C1 segment of cervical spinal cord (tissue), 14 donors: Measurements from ENCODE around the gene TMEM92.
"Not testable (repeated sequence)": the region's sequence is repeated elsewhere in the genome, so short reads cannot be mapped to it uniquely, and the experiment has no call there.

Experiments
- DNase-seq, 14 donors: peaks; one replicate each; lab custom pipeline; 2025; lab: John Stamatoyannopoulos, UW

The TMEM92 gene

DNA sequence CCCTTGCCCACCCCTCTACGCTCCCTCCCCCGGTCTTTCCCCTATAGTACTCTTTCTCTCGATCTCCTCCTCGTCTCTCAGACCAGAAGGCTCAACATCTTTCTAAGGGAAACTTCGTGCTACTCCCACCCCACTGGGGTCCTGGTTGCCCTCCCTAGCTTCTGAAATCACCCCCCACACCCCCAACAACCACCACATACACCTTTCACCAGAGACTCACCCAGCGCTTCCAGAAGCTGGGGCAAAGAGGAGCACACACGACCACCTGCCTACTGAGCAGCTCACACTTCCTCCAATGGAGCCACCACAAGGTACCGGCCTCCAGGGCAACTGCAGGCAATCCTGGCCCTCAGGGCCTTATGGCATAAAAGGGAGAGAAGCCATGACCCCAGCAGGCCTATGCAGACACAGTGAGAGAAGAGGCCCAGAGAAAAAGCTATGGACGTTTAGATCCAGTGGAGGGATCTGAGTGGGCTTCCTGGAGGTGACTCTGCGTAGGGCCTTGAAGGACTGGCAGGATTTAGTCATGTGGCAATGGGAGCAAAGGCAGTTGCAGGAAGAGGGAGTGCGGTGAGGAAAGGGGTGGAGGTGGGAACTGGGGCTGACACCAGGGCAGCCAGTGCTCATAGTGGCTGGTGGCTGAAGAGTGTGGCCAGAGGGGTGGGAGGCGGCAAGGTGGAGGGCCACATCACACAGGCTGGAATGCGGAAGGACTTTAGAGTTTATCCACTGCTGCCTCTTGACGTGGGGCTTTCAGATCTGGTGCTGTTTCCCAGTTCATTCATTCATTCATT is 12.1 kb upstream of the TMEM92 start:
- DNase-seq: no peak

DNA sequence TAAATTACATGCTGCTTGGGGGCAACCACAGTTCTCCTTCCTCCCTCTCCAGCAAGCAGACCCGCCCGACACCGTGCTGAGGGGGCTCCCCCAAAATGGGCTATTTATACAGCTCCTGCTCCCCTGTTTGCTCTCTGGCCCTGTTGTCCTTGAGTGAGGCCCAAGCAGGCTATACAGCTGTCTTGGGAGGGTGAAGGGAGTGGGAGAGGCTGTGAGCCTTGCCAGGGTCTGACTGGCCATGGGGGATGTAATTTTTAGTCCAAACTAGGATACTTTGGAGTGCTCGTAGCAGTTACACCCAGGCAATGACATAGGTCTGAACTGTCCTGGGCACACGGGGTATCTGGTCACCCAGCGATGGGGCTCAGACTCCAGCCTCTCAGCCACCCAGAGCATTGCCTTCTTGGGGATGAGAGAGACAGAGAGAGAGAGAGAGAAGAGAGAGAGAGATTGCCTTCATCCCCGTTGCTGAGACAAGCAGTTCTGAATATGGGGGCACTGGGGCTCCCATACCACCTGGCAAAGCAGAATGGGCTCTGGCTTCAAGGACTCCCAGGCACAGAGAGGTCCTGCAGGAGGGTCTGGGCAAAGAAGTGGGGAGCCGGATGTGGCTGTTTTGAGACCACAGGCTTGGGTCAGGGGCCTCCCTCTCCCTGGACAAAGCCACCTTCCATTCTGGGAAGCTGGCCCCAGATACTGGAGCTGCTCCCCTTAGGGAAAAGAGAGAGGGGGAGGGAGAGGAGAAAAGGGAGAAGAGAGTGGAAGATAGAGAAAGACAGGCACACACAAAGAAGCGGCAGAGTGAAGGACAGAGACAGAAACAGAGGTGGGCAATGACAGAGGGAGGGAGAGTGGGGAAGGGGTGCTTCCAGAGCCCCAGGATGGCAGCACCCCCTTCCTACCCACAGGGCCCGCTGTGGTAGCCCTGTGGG is 10.7 kb upstream of the TMEM92 start:
- DNase-seq: no peak

DNA sequence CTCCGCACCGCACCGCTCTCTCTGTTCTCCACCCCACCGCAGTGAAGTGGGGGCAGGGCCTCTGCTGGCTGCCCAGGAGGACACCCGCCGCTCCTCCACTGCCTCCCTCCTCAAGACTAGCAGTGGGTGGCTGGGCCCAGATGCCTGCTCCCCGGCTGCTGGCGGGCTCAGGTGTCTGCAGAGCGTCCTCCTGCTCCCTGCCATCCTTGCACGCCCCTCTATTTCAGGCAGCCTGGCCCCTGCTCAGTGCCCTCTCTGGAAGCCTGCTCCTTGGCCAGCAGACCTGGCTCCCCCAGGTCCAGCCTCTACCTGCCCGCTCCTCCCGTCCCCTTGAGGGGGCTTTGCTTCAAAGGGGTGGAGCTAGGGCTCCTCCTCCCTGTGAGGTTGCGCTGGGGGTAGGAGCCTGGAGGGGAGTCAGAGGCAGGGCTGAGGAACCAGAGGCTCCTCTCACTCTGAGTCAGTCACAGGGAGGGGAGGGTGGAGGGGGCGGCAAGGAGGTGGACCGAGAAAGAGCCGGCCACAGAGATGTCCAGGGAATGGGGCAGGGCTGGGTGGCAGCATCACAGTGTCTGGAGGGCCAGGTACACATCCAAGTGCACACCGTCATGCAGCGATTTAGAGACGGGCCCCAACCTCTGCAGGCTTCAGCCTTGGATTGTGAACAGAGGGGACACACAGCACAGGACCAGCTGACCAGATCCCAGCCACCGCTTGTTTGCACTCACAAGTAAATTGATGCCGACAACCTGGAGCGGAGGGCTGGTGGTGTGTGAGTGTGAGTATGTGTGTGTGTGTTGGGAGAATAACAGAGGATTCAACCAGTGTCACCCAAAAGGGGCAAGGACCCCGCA is 9.8 kb upstream of the TMEM92 start:
- no peak for DNase-seq

DNA sequence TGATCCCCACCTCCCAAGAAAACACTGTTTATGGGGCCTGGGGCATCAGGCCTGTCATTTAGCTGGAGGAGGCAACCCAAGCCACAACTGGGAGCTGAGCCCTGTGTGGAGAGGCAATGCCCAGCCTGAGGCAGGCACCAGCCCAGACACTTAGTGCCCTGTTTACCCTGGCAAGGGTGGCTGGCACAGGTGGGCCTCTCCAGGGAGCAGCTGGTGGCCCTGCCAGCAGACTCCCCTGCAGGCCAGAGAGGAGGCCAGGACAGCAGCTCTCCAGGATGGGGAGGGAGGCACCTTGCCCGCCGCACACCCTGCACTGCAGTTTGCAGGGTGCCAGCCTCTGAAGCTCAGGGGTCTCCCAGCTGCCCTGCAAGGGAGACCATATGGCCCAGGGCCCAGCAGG is 9.1 kb upstream of the TMEM92 start:
- no peak for DNase-seq

DNA sequence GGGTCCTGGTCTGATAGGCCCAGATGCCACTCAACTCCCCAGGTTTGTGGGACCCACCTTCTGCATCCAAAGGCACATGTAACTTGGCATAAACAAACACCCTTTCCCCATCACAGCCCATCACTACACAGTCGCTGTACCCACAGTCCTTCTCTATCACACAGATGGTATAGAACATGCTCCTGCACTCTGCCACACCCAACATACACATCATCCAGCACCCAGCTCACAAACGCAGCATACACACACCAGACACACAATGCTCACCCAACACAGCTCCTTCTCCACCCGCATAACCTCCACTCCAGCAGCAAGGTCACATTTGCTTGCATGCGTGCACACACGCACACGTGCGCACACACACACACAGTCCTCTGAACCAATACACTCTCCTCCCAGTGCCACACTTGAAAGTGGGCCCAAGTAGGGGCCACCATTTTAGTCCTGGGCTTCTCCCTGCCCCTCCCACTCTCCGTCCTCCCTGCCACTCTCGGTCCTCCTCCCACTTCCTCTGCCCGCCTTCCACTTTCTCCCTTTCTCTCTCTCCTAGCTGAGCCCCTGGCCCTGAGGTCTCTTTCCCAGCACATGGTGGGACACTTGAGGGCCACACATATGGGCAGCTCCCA is 8.5 kb upstream of the TMEM92 start:
- no peak for DNase-seq

DNA sequence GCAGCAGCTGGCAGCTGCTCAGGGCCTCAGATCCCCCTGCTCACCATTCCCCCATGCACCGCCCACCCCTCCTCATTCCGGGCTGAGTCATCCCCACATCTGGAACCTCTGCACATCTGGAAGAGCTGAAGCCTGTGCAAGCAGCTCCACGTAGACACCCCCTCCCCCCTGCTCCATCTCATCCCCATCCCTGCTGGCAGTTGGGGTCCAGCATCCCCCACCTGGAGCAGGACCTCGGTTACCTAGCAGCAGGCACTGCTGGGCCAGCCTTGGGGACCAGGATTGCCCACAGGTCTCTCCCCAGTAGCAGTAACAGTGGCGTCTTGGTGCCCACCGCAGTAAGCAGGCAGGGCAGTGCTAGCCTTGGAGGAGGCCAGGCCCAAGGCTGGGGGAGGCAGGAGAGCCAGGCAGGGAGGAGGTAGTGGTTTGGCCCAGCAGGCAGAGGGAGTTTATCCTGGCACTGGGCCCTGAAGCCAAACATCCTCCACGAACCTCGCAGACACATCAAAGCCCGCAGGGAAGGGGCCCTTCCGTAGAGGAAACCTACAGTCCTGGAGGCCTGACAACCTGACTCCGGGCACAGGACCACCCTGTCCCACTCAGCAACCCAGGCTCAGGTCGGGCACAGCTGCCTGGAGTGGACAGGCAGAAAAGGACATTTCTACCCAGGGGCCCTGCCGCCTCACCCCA is 7.7 kb upstream of the TMEM92 start:
- DNase-seq: no peak

DNA sequence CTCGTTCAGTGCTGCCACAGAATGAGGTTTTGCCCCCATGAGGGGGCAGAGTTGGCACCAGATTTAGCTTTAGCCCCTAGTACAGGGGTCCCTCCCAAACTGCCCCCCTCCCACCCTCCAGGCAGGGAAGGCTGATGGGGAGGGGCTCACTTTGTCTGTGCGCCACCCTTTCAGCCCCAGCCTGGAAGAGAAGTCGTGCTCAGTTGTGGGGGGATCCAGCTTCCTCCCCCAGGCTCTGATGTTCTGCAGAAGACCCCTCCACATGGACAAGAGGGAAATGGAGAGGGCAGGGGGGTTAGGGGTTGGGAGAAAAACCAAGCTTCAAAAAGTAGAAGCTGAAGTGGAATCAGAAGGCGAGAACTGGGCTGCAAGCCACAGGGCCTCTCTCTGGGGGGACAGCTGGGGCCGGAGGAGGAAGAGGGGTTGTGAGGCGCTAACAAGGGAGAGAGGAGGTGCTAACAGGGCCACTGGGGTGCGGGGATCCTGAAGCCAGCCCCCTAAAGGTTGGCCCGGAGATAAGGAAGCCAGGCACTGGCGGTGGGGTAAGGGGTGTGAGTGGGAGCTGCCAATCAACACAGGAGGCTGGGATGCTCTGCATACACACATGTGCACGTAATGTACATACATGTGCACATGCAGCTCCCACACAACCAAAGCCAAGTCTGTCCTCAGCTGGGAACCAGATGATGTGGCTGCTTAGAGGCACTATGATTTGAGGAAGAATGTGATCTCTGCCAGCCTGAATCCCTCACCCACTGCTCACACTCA is 7.0 kb upstream of the TMEM92 start:
- no peak for DNase-seq

DNA sequence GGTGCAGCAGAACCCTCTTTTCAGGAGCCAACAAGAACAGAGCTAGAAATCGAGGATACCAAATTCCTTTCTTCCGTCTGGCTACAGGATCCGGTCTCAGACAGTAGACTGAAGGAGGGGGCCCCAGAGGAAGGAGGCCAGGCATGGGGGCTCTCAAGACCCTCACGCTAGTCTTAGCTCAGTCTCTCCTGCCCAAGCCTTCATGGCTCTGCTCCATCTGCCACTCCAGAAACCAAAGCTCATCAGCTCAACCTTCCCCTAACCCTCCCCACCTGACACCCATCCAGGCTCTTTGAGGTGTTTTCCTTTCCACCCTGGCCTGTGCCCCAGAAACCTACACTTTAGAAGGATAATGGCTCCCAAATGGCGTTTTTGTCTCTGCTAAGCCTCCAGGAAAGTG is 6.2 kb upstream of the TMEM92 start:
- no peak for DNase-seq

DNA sequence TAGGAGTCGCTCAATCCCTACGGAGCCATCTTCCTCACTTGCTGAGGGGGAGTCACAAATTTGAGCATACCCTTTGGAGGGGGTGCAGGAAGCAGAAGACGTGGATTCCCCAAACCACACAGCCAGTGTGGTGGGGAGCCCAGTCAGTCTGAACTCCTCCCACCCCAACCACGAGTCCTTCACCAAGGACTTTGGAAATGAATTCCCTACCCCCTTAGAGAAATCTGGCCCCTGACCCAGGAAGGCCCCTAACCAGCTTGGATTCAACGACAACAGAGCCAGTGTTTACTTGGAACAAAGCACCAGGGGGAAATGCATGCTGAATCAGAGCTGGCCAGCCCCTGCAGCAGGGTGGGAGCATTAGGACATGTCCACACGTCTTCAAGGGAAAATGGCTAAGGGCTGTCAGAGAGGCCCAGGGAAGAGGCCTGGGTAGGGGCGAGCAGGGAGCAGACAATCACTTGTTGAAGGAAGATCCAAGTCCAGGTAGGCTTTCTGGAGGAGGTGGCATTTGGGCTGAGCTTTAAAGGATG is 5.5 kb upstream of the TMEM92 start:
- no peak for DNase-seq

DNA sequence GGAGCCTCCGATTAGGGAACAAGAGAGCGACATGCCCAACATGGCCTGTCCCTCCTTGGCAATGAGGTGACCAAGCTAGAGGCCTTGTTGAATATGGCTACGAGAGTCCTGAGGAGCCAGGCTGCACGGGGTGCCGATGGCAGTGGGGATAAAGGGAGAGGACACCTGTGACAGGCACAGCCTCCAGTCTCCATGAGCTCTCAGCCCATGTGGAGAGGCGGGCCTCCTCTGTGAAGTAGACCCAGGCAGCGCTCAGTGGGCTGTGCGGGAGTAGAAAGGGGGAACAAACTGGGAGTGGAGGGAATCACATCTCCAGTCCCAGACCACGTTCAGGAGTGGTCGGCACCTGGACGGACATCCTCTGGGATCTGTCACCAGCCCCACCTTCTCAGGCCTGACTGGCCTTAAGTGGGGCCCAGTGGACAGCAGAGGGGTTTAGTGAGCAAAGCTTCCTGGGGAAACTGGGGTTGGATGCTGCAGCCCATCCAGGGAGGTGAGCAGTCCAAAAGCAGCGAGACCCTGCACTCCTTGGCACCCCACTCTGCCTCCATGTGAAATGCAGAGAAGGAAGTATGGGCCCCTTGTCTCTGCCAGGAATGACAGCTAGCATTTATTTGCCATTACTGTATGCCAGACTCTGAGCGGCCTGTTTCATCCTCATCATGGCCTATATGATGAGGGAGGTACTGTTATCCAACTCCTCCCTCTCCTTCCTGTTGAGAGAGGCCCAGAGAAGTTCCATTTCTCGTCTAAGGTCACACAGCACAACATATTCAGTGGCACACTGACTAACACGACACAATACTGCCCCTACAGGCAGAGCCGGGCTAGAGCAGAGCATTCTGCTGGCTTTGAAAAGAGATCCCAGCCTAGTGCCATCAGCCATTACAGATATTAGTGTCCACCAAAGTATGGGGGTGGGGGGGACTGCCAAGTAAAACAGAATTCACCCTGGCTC is 4.5 kb upstream of the TMEM92 start:
- no peak for DNase-seq

DNA sequence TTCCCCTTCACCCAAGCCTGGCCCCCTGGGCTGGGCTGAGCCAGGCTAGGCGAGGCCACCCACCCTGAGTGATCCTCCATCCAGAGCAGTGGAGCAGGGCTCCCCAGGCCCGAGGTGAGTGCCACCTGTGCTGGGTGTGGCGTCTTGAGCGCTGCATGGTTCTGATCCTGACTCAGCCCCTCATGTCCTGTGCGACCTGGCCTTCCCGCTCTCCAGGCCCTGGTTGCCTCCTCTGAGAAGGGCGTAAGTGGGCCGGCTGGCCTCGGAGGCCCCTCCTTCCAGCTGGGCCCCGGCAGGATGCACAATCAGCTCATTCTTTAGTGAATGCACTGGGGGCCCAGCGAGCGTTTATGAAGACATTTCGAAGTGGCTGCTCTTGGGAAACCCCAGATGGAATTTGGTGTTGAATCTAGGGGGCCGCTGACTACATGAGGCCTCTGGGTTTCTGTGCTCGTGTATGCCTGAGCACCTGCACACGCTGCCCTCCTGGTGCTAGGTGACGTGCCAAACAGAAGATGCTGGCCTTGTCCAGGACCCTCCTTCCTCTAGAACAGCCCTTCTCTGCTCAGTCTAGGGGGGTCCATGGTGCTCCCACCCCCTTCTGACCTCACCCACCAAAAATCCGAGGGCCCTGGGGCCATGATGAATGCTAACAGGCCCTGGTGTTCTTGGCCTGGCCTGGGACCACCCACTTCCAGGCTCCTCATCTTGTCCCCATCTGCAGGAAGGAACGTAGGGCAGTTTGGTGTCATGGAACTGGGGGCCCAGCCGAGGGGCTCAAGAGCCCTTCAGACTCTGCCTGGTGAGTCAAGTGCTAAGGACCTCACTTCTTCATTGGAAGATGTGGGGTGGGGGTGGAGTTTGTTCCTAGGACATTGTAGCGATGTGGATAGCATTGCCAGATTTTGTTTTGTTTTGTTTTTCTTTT is 3.6 kb upstream of the TMEM92 start:
- DNase-seq: peak in 1 of 14 donors; percentile 12

DNA sequence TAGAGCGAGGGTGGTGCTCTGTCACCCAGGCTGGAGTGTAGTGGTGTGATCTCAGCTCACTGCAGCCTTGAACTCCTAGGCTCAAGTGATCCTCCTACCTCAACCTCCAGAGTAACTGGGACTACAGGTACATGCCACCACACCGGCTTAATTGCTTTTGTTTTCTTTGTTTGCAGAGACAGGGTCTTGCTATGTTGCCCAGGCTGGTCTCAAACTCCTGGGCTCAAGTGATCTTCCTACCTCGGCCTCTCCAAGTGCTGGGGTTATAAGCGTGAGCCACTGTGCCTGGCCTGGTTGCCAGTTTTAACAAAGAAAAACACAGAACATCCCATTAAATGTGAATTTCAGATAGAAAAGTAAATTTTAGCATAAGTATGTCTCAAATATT is 2.9 kb upstream of the TMEM92 start:
- DNase-seq: not testable (repeated sequence)

DNA sequence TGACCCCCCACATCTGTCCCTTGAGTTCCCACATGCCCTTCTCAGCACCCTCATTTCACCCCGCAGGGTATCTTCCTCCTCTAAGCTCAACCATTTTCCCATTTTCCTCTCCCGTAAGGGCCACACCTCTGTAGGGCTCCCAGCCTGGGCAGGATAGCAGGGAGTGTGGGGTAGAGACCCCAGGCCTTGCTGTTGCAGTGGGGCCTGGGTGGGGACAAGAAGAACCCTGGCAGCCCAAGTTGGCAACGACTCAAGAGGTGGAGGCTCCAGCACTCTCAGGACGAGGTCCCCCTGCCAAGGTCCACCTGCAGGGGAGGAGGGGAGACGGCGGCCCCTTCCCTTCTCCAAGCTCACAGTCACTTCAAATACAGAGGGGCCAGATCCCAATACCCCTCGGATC is 2.0 kb upstream of the TMEM92 start:
- no peak for DNase-seq

DNA sequence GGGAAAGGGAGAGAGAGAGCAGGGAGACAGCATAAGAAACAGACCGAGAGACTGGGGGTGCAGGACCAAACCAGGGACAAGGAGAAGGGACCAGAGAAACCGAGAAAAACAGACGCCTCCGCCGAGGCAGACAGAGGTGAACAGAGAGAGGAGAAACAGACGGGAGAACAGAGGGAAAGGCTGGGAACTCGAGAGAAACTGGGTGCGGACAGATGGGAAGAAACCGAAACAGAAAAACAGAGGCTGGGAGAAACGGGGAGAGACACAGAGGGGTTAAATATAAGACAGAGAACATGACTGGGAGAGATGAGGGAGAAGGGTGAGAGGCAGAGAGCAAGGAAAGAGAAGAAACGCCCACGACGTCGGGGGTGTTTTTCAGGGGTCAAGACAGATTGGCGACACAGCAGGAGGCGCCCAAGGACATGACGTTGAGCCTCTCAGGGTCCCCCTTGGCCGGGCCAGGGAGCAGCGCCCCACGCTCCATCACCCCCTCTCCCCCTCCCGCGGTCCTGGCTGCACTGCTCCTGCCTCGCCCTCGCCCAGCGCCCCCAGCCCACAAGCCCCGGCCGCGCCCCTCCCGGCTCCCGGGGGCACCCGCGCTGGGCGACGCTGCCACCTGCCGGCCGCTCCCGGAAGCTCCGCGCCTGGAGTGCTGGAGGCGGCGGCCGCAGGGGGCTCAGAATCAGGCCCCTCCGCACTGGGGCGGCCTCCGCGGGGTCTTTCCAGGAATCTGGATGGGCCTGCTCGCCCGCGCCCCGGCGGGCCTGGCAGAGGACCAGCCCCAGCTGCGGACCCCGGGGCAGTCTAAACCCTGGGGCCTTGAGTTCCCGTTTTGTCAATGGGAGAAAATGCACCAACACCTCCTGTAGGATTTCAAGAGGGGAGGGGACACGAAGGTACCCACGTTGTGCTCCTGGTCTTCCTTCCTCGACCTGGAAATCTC is 1.3 kb upstream of the TMEM92 start:
- DNase-seq: peak in 6 of 14 donors; percentile 6 to 45 (median 28)

DNA sequence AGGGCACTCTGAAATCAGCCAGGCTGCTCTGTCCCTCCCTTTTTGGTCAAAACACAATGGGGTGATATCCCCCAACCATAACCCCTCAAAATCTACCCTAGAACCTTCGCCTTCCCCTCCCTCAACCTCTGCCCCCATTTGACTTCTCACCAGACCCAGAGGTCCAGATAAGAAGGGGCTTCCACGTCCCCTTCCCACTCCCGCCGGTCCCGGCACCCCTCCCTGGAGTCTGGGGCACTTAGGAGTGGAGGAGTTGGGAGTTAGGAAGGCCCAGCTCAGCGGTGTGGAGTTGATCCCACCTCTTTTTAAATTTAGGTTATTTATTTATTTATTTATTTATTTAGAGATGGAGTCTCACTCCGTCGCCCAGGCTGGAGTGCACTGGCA is 619 bp upstream of the TMEM92 start:
- DNase-seq: no peak

DNA sequence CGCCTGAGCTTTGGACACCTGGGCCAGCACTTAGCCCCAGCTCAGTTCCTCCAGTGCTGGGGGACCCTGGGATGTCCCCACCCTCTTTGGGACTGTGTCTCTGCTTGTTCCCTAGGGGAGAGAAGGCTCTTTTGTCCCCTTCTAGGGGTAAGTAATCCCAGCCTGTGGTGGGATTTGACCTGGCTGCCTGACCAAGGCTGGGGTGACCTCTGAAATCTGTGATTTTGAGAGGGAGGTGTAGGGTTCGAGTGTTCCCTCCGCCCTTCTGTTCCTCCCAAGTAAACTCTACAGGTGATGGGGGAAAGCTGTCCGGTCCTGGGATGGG is 593 bp downstream of the TMEM92 start:
- DNase-seq: no peak

DNA sequence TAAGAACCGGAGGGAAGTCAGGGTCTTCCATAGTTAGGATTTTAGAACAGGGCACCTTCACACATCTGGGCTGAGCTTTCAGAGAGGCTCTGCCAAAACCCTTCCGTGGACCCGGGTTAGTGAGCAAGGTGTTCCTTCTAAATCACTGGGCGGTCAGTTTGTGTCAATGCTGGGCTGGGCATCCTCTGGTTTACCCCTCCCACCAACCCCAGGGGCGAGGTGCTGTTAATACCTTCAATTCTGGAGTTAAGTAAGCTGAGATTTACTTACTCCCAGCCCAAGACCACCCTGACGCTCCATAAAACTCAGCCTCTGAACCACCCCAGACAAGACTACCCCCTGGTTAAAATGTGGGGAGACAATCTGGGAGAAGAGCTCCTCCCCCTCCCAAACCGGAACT is 1.0 kb downstream of the TMEM92 start:
- DNase-seq: no peak
